HEK293T (cell line): ENCODE results near the gene LRMDA.

Experiments used
- BHLHE40 ChIP-seq: fragments of 450-650 bp; IDR thresholded peaks from 2 replicates; pipeline ENCODE4 v1.6.1; 2016; ENCODE audit warnings: mild to moderate bottlenecking, moderate library complexity, borderline replicate concordance
- ELF4 ChIP-seq: fragments of 450-650 bp; IDR thresholded peaks from 2 replicates; pipeline ENCODE4 v1.6.1; 2017; ENCODE audit warnings: antibody characterized with exemption
- FOXA1 ChIP-seq: fragments of 450-650 bp; IDR thresholded peaks from 2 replicates; pipeline ENCODE4 v1.6.1; 2016; ENCODE audit warnings: mild to moderate bottlenecking
- FOXM1 ChIP-seq: fragments of 450-650 bp; IDR thresholded peaks from 2 replicates; pipeline ENCODE4 v1.6.1; 2017; ENCODE audit warnings: mild to moderate bottlenecking, borderline replicate concordance
- LEF1 ChIP-seq: fragments of 450-650 bp; IDR thresholded peaks from 2 replicates; pipeline ENCODE4 v1.6.1; 2017; ENCODE audit warnings: mild to moderate bottlenecking, borderline replicate concordance
- NFRKB ChIP-seq: fragments of 450-650 bp; IDR thresholded peaks from 2 replicates; pipeline ENCODE4 v1.6.1; 2016; ENCODE audit warnings: mild to moderate bottlenecking, moderate library complexity
- SP1 ChIP-seq: fragments of 450-650 bp; IDR thresholded peaks from 2 replicates; pipeline ENCODE4 v1.6.1; 2017
- TARDBP ChIP-seq: fragments of 450-650 bp; IDR thresholded peaks from 2 replicates; pipeline ENCODE4 v1.6.1; 2016
- ZNF384 ChIP-seq: fragments of 450-650 bp; IDR thresholded peaks from 2 replicates; pipeline ENCODE4 v1.6.1; 2016
- TF ChIP-seq, protein P1 (sequence below): fragments of 450-650 bp; IDR thresholded peaks from 2 replicates; pipeline ENCODE4 v1.6.1; 2016

GRCh38 chr10:75658496-75658895 lies 227.1 kb downstream of the LRMDA start:
- TF ChIP-seq NFRKB (no peak), ZNF384 (no peak), TARDBP (no peak), FOXM1 (no peak), FOXA1 (no peak), ELF4 (no peak), LEF1 (no peak), SP1 (no peak), BHLHE40 (no peak)
- TF ChIP-seq, protein P1, sequence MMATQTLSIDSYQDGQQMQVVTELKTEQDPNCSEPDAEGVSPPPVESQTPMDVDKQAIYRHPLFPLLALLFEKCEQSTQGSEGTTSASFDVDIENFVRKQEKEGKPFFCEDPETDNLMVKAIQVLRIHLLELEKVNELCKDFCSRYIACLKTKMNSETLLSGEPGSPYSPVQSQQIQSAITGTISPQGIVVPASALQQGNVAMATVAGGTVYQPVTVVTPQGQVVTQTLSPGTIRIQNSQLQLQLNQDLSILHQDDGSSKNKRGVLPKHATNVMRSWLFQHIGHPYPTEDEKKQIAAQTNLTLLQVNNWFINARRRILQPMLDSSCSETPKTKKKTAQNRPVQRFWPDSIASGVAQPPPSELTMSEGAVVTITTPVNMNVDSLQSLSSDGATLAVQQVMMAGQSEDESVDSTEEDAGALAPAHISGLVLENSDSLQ: no peak
